Measurements from ENCODE around the gene OR2T3.
"Not testable (repeated sequence)": the region's sequence is repeated elsewhere in the genome, so short reads cannot be mapped to it uniquely, and the experiment has no call there.

DNA sequence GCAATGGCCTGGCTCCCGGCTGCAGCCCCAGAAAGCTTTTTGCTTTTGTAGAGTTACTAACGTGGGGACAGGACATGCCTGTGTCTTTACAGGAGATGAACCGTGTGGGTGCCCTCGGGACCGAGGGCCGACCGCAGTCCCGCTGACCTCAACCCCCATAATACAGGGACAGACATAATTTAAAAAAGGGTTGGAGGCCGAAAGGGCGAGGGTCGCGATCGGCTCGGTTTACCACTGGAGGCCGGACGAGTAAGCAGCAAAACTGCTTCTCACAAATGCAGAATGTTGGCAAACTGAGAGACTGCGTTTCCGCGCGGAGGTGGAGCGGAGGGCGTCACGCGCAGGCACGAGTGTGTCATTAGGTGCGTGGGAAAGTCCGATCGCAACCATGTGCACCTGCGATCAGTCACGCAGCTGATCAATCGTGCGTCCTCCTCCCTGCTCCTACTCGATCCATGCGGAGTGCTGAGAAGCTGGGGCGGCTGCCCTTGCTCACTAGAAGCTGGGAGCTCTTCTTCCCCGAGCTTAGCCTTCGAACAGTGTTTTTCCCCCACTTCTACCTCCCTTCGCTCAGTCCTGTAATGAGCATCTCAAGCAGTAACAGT, 39.2 kb upstream of the OR2T3 start:
- TF ChIP-seq CTCF (IDR thresholded peaks at IDR 0.05; ENCODE audit: poor library complexity); EZH2 (IDR thresholded peaks at IDR 0.05; ENCODE audit: borderline replicate concordance): not testable (repeated sequence)
